HFFc6 (cell line): Measurements from ENCODE around the gene SLC9C2. TPM values are rescaled to one million over a fixed set of nuclear protein-coding genes. Genes with fewer than 3 reads are reported as not detected.
"Not testable (repeated sequence)": the region's sequence is repeated elsewhere in the genome, so short reads cannot be mapped to it uniquely, and the experiment has no call there.

ENCODE experiments used
- DNase-seq: peaks from one replicate; pipeline ENCODE4 v3.0.0-alpha.2; 2018
- H3K27ac Mint-ChIP-seq: 2 replicates; pipeline ENCODE4 v1.8.0; 2020; ENCODE audit warnings: mild to moderate bottlenecking, mixed read lengths
- H3K27me3 Mint-ChIP-seq: 2 replicates; pipeline ENCODE4 v1.8.0; 2021; ENCODE audit warnings: mild to moderate bottlenecking, moderate library complexity, mixed read lengths; ENCODE audit not compliant: insufficient read depth
- H3K36me3 Mint-ChIP-seq: 2 replicates; pipeline ENCODE4 v1.8.0; 2021; ENCODE audit warnings: low read depth, mixed read lengths
- H3K4me1 Mint-ChIP-seq: 2 replicates; pipeline ENCODE4 v1.8.0; 2020; ENCODE audit warnings: low read depth, mixed read lengths
- H3K4me3 Mint-ChIP-seq: 2 replicates; pipeline ENCODE4 v1.8.0; 2020; ENCODE audit warnings: mild to moderate bottlenecking, moderate library complexity, mixed read lengths
- H3K9me3 Mint-ChIP-seq: 2 replicates; pipeline ENCODE4 v1.8.0; 2020; ENCODE audit warnings: mild to moderate bottlenecking, mixed read lengths
- CTCF ChIP-seq: fragments of 200-600 bp; sonication (generic); IDR thresholded peaks from 2 replicates; pipeline ENCODE4 v1.5.0; 2021; ENCODE audit warnings: antibody characterized with exemption, mild to moderate bottlenecking
- total RNA-seq, 6 experiments: library from RNA; stranded (reverse); fragmentation: NEBNext Ultra II Directional; extraction: Animal tissue kit (Norgen Biotek cat#: 25700); gene quantifications; 2 replicates in 1 of 6; 3 replicates in 5 of 6; pipeline ENCODE4 v1.2.3, GENCODE V29; 2021

The SLC9C2 gene
- total RNA-seq, 6 experiments from 2014 or later = not detected

- Mint-ChIP-seq H3K4me1 (no peaks in the 10 kb centered on the region), H3K4me3 (no peak overlapping the region), H3K27me3 (peaks cover 2% of the 10 kb centered on the region; the same call in 1 of the 2 replicates), H3K27ac (no peak overlapping the region), H3K36me3 (peaks cover 10% of the 10 kb centered on the region; the same call in 1 of the 2 replicates), H3K9me3 (peaks cover 29% of the 10 kb centered on the region)
- TF ChIP-seq CTCF = no peak
- no peak for DNase-seq
Observed at GRCh38 chr1:173616859-173617258, 14.0 kb upstream of the SLC9C2 start.

- not testable (repeated sequence) for H3K4me3 Mint-ChIP-seq, H3K9me3 Mint-ChIP-seq, H3K27ac Mint-ChIP-seq, H3K4me1 Mint-ChIP-seq, DNase-seq, H3K36me3 Mint-ChIP-seq
- peaks cover 12% of the 10 kb centered on the region for H3K27me3 Mint-ChIP-seq
Observed at GRCh38 chr1:173613086-173613485, 10.2 kb upstream of the SLC9C2 start.

- peaks cover 12% of the 10 kb centered on the region for H3K27me3 Mint-ChIP-seq
Observed at GRCh38 chr1:173608503-173609216, 5.8 kb upstream of the SLC9C2 start.

GRCh38 chr1:173601588-173601987 lies 1.3 kb downstream of the SLC9C2 start:
- Mint-ChIP-seq H3K9me3 (no peaks in the 10 kb centered on the region), H3K27ac (no peak overlapping the region), H3K27me3 (peaks cover 3% of the 10 kb centered on the region; the same call in 1 of the 2 replicates), H3K4me3 (peak overlapping the region; percentile 68; the same call in 1 of the 2 replicates), H3K4me1 (peaks cover 18% of the 10 kb centered on the region; the same call in 1 of the 2 replicates), H3K36me3 (no peaks in the 10 kb centered on the region)
- DNase-seq = no peak
- TF ChIP-seq CTCF = no peak

More at GRCh38 chr1:173608503-173609216, 5.8 kb upstream of the SLC9C2 start:
- DNase-seq = no peak
- no peaks in the 10 kb centered on the region for H3K9me3 Mint-ChIP-seq
- TF ChIP-seq CTCF = no peak
- no peak overlapping the region for H3K4me3 Mint-ChIP-seq
- H3K4me1 Mint-ChIP-seq = no peaks in the 10 kb centered on the region; the same call in 1 of the 2 replicates
- no peak overlapping the region for H3K27ac Mint-ChIP-seq
- no peaks in the 10 kb centered on the region for H3K36me3 Mint-ChIP-seq

- Mint-ChIP-seq H3K27ac (no peak overlapping the region), H3K36me3 (no peaks in the 10 kb centered on the region), H3K9me3 (peaks cover 6% of the 10 kb centered on the region; the same call in 1 of the 2 replicates), H3K4me1 (peaks cover 2% of the 10 kb centered on the region), H3K4me3 (no peak overlapping the region), H3K27me3 (peaks cover 9% of the 10 kb centered on the region)
- no peak for DNase-seq
- no peak for TF ChIP-seq CTCF
Observed at GRCh38 chr1:173596097-173596825, 6.6 kb downstream of the SLC9C2 start.

- H3K27me3 Mint-ChIP-seq, H3K36me3 Mint-ChIP-seq, DNase-seq, H3K27ac Mint-ChIP-seq, H3K4me1 Mint-ChIP-seq, H3K9me3 Mint-ChIP-seq, H3K4me3 Mint-ChIP-seq: not testable (repeated sequence)
Observed at GRCh38 chr1:173591138-173591537, 11.7 kb downstream of the SLC9C2 start.
